AG10803 (cell line): ENCODE results near the gene OCA2.
"Not testable (repeated sequence)": the region's sequence is repeated elsewhere in the genome, so short reads cannot be mapped to it uniquely, and the experiment has no call there.

Experiments
- DNase-seq: peaks from one replicate; pipeline ENCODE4 v3.0.0; 2010; ENCODE audit warnings: low read depth
- H3K4me3 ChIP-seq: 2 replicates; pipeline ENCODE4 v1.5.1; 2011; ENCODE audit warnings: mild to moderate bottlenecking, low read length, control low read depth
- CTCF ChIP-seq: conservative IDR thresholded peaks from 2 replicates; pipeline ENCODE4 v1.5.1; 2011; ENCODE audit warnings: mild to moderate bottlenecking, low read length, control low read depth, inconsistent platforms

Gene OCA2

GRCh38 chr15:27731776-27732175 is 367.3 kb downstream of the OCA2 start:
- TF ChIP-seq CTCF, result no peak
- no peak for DNase-seq
- no peak overlapping the region for H3K4me3 ChIP-seq

- peak; percentile 48 for DNase-seq
- TF ChIP-seq CTCF, result no peak
- no peak overlapping the region for H3K4me3 ChIP-seq
Observed at GRCh38 chr15:27730868-27731267, 368.2 kb downstream of the OCA2 start.

GRCh38 chr15:27725731-27726130 is 373.4 kb downstream of the OCA2 start:
- no peak for TF ChIP-seq CTCF
- DNase-seq, result no peak
- no peak overlapping the region for H3K4me3 ChIP-seq

- TF ChIP-seq CTCF, result no peak
- no peak overlapping the region for H3K4me3 ChIP-seq
- no peak for DNase-seq
Observed at GRCh38 chr15:27723821-27724220, 375.3 kb downstream of the OCA2 start.

GRCh38 chr15:27722102-27722501 is 377.0 kb downstream of the OCA2 start:
- TF ChIP-seq CTCF, result no peak
- H3K4me3 ChIP-seq, result no peak overlapping the region
- no peak for DNase-seq

GRCh38 chr15:27714675-27715074 is 384.4 kb downstream of the OCA2 start:
- TF ChIP-seq CTCF, result no peak
- H3K4me3 ChIP-seq, result no peak overlapping the region
- DNase-seq, result no peak

- DNase-seq, H3K4me3 ChIP-seq: not testable (repeated sequence)
Observed at GRCh38 chr15:27713850-27714249, 385.3 kb downstream of the OCA2 start.

- no peak overlapping the region for H3K4me3 ChIP-seq
- no peak for TF ChIP-seq CTCF
- DNase-seq, result no peak
Observed at GRCh38 chr15:27707257-27707656, 391.9 kb downstream of the OCA2 start.
